Measurements from ENCODE around the gene RIIAD1. TPM values are rescaled to one million over a fixed set of nuclear protein-coding genes. Genes with fewer than 3 reads are reported as not detected.
A peak's percentile ranks its signal among the peaks of the same experiment; 100 is the strongest.

The RIIAD1 gene
- polyA plus RNA-seq (2013), result 0.10 TPM in 1 of 2 replicates, not detected in the other

DNA sequence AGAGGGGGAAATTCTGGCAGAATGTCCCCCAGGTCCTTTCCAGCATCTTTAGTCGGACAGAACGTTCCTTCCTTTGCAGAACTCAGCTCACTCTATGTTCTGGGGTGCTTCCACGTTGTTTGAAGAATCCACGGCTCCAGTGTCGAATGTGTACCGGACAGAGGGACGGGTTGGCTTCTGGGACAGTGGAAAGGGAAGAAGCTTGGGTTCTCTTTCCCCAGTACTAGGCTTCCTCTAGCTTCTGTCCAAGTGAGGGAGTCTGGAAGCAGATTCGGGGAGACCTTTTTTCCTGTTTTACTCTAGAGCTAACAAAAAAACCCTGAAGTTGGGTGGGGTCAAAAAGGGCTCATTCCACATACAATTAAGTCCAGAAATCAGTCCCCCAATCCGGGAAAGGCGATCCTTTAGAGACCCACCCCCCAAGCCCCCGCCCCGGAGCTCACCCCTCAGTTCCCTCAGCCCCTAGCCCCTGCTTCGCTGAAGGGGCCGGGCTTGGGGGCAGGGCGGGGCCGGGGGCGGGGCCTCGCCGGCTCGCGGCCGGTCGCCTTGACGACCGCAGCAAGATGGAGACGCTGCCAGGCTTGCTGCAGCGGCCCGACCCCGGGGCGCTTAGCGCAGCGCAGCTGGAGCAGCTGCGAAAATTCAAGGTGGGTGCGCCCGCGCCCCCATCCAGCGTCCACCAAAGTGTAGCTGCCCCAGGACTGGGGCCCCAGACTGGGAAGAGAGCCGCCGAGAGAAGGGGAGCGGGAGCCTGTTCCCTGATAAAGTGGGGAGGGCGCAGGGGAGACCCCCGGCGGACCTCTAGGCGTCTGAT, at the start of gene RIIAD1:
TSS of gene RIIAD1 (plus strand) at position 549 of the 814 bp plus-strand sequence. CDS start at position 564, 15 bp downstream.
- no peak within 1 kb of the TSS for H3K27ac ChIP-seq (ENCODE audit: low read depth, low read length)
- H3K9me3 ChIP-seq (ENCODE audit: insufficient read depth, low read depth, low read length), result no peaks in the 10 kb centered on the region
- H2AK5ac ChIP-seq (ENCODE audit: low read length), result no peak within 1 kb of the TSS
- no peak within 1 kb of the TSS for H4K91ac ChIP-seq (ENCODE audit: low read depth, low read length)
- no peak within 1 kb of the TSS for H3K23ac ChIP-seq (ENCODE audit: low read length)
- H2BK120ac ChIP-seq (ENCODE audit: insufficient read depth, low read length, poor library complexity), result no peak within 1 kb of the TSS
- no peaks in the 10 kb centered on the region for H3K79me1 ChIP-seq (ENCODE audit: low read length)
- DNase-seq, result no peak
- no peak within 1 kb of the TSS for H4K8ac ChIP-seq (ENCODE audit: low read depth, low read length)
- no peak within 1 kb of the TSS for H2BK12ac ChIP-seq (ENCODE audit: low read length)
- H2BK5ac ChIP-seq (ENCODE audit: low read depth, low read length, poor library complexity), result no peak within 1 kb of the TSS
- no peak within 1 kb of the TSS for H3K14ac ChIP-seq (ENCODE audit: low read length)
- H4K12ac ChIP-seq (ENCODE audit: low read depth, low read length), result no peak within 1 kb of the TSS
- H3K27me3 ChIP-seq (ENCODE audit: insufficient read depth, low read length), result peaks cover 32% of the 10 kb centered on the region
- WGBS (ENCODE audit: extremely low coverage, insufficient coverage, insufficient read length), result no CpG with 5 or more reads among the region's 44 CpGs
- no peak within 1 kb of the TSS for H3K9ac ChIP-seq (ENCODE audit: low read length)
- no peak within 1 kb of the TSS for H3K4me3 ChIP-seq (ENCODE audit: low read depth, low read length)
- no peaks in the 10 kb centered on the region for H3K36me3 ChIP-seq (ENCODE audit: control insufficient read depth in 1 of 2, insufficient read depth in 2 of 2, low read length in 2 of 2)
- H3K18ac ChIP-seq (ENCODE audit: low read length), result no peak within 1 kb of the TSS
- H3K4me1 ChIP-seq (ENCODE audit: control insufficient read depth in 1 of 2, insufficient read depth in 2 of 2, low read length in 2 of 2), result peaks cover 3% of the 10 kb centered on the region in 2 experiments
- no peak within 1 kb of the TSS for H3K4ac ChIP-seq (ENCODE audit: low read depth, low read length)
- H3K4me2 ChIP-seq (ENCODE audit: low read length), result peak within 1 kb of the TSS; percentile 67
- no peak within 1 kb of the TSS for H2AFZ ChIP-seq (ENCODE audit: insufficient read depth, low read length, poor library complexity)
- no peaks in the 10 kb centered on the region for H3K79me2 ChIP-seq (ENCODE audit: control insufficient read depth, insufficient read depth, low read length, poor library complexity)

GRCh38 chr1:151673407-151673806, 47.9 kb upstream of the RIIAD1 start:
- Histone ChIP-seq H2BK12ac (ENCODE audit: low read length) (no peak overlapping the region), H2AFZ (ENCODE audit: insufficient read depth, low read length, poor library complexity) (no peak overlapping the region), H3K9me3 (ENCODE audit: insufficient read depth, low read depth, low read length) (no peaks in the 10 kb centered on the region), H4K91ac (ENCODE audit: low read depth, low read length) (no peak overlapping the region), H3K4me1 (ENCODE audit: control insufficient read depth in 1 of 2, insufficient read depth in 2 of 2, low read length in 2 of 2) (no peaks in the 10 kb centered on the region), H3K27me3 (ENCODE audit: insufficient read depth, low read length) (no peaks in the 10 kb centered on the region), H3K4me2 (ENCODE audit: low read length) (no peak overlapping the region), H4K12ac (ENCODE audit: low read depth, low read length) (no peak overlapping the region), H4K8ac (ENCODE audit: low read depth, low read length) (no peak overlapping the region), H3K14ac (ENCODE audit: low read length) (no peak overlapping the region), H2BK120ac (ENCODE audit: insufficient read depth, low read length, poor library complexity) (no peak overlapping the region), H3K4ac (ENCODE audit: low read depth, low read length) (no peak overlapping the region), H3K9ac (ENCODE audit: low read length) (no peak overlapping the region), H3K18ac (ENCODE audit: low read length) (no peak overlapping the region), H3K27ac (ENCODE audit: low read depth, low read length) (no peak overlapping the region), H3K79me2 (ENCODE audit: control insufficient read depth, insufficient read depth, low read length, poor library complexity) (no peaks in the 10 kb centered on the region), H3K23ac (ENCODE audit: low read length) (no peak overlapping the region), H3K36me3 (ENCODE audit: control insufficient read depth in 1 of 2, insufficient read depth in 2 of 2, low read length in 2 of 2) (peaks cover 3 to 5% of the 10 kb centered on the region in 2 experiments), H2AK5ac (ENCODE audit: low read length) (no peak overlapping the region), H2BK5ac (ENCODE audit: low read depth, low read length, poor library complexity) (no peak overlapping the region), H3K79me1 (ENCODE audit: low read length) (no peaks in the 10 kb centered on the region), H3K4me3 (ENCODE audit: low read depth, low read length) (no peak overlapping the region)
- DNase-seq, result no peak
- no CpG with 5 or more reads among the region's 1 CpG for WGBS (ENCODE audit: extremely low coverage, insufficient coverage, insufficient read length)

- no peak for DNase-seq
- Histone ChIP-seq H3K27ac (ENCODE audit: low read depth, low read length) (no peak overlapping the region), H3K4me3 (ENCODE audit: low read depth, low read length) (no peak overlapping the region)
These were observed 40.9 kb upstream of the RIIAD1 start for GRCh38 chr1:151680391-151680790.

DNA sequence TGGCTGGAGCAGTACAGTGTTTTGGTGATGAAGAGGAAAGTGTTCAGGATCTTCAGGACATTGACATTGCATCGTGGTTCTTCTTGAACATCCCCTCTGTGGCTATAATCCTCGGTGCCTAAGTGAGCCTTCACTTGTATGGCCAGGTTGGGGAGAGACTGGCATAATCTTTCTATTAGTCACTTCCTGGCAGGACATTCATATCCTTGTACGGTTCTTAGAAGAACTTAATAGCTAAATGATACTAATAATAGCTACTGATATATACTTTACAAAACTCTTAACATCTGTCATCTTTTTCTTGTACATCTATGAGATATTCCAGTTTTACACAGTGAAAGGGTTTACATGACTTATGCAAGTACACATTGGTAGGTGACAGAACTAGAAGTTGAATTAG, 40.5 kb upstream of the RIIAD1 start:
- Histone ChIP-seq H3K18ac (ENCODE audit: low read length) (no peak overlapping the region), H2BK120ac (ENCODE audit: insufficient read depth, low read length, poor library complexity) (no peak overlapping the region), H2AFZ (ENCODE audit: insufficient read depth, low read length, poor library complexity) (no peak overlapping the region), H3K36me3 (ENCODE audit: control insufficient read depth in 1 of 2, insufficient read depth in 2 of 2, low read length in 2 of 2) (peaks cover 3 to 7% of the 10 kb centered on the region in 2 experiments), H3K79me2 (ENCODE audit: control insufficient read depth, insufficient read depth, low read length, poor library complexity) (no peaks in the 10 kb centered on the region), H3K9ac (ENCODE audit: low read length) (no peak overlapping the region), H3K9me3 (ENCODE audit: insufficient read depth, low read depth, low read length) (no peaks in the 10 kb centered on the region), H4K91ac (ENCODE audit: low read depth, low read length) (no peak overlapping the region), H3K4ac (ENCODE audit: low read depth, low read length) (no peak overlapping the region), H2BK12ac (ENCODE audit: low read length) (no peak overlapping the region), H3K79me1 (ENCODE audit: low read length) (no peaks in the 10 kb centered on the region), H2BK5ac (ENCODE audit: low read depth, low read length, poor library complexity) (no peak overlapping the region), H4K12ac (ENCODE audit: low read depth, low read length) (no peak overlapping the region), H4K8ac (ENCODE audit: low read depth, low read length) (no peak overlapping the region), H3K4me2 (ENCODE audit: low read length) (no peak overlapping the region), H3K4me1 (ENCODE audit: control insufficient read depth in 1 of 2, insufficient read depth in 2 of 2, low read length in 2 of 2) (no peaks in the 10 kb centered on the region), H2AK5ac (ENCODE audit: low read length) (no peak overlapping the region), H3K23ac (ENCODE audit: low read length) (no peak overlapping the region), H3K27me3 (ENCODE audit: insufficient read depth, low read length) (no peaks in the 10 kb centered on the region), H3K27ac (ENCODE audit: low read depth, low read length) (no peak overlapping the region), H3K4me3 (ENCODE audit: low read depth, low read length) (no peak overlapping the region), H3K14ac (ENCODE audit: low read length) (no peak overlapping the region)
- no CpG with 5 or more reads among the region's 3 CpGs for WGBS (ENCODE audit: extremely low coverage, insufficient coverage, insufficient read length)
- DNase-seq, result no peak

More at GRCh38 chr1:151680391-151680790, 40.9 kb upstream of the RIIAD1 start:
- no peak overlapping the region for H2BK12ac ChIP-seq (ENCODE audit: low read length)
- H3K4me1 ChIP-seq (ENCODE audit: control insufficient read depth in 1 of 2, insufficient read depth in 2 of 2, low read length in 2 of 2), result no peaks in the 10 kb centered on the region
- no peak overlapping the region for H3K14ac ChIP-seq (ENCODE audit: low read length)
- H3K9ac ChIP-seq (ENCODE audit: low read length), result no peak overlapping the region
- no peak overlapping the region for H2BK5ac ChIP-seq (ENCODE audit: low read depth, low read length, poor library complexity)
- peaks cover 4 to 6% of the 10 kb centered on the region in 2 experiments for H3K36me3 ChIP-seq (ENCODE audit: control insufficient read depth in 1 of 2, insufficient read depth in 2 of 2, low read length in 2 of 2)
- no peak overlapping the region for H2AK5ac ChIP-seq (ENCODE audit: low read length)
- H4K8ac ChIP-seq (ENCODE audit: low read depth, low read length), result no peak overlapping the region
- no peak overlapping the region for H3K4me2 ChIP-seq (ENCODE audit: low read length)
- no peak overlapping the region for H3K23ac ChIP-seq (ENCODE audit: low read length)
- no peak overlapping the region for H2BK120ac ChIP-seq (ENCODE audit: insufficient read depth, low read length, poor library complexity)
- no peaks in the 10 kb centered on the region for H3K79me2 ChIP-seq (ENCODE audit: control insufficient read depth, insufficient read depth, low read length, poor library complexity)
- H4K12ac ChIP-seq (ENCODE audit: low read depth, low read length), result no peak overlapping the region
- H3K4ac ChIP-seq (ENCODE audit: low read depth, low read length), result no peak overlapping the region
- H3K18ac ChIP-seq (ENCODE audit: low read length), result no peak overlapping the region
- H3K79me1 ChIP-seq (ENCODE audit: low read length), result no peaks in the 10 kb centered on the region
- no peaks in the 10 kb centered on the region for H3K27me3 ChIP-seq (ENCODE audit: insufficient read depth, low read length)
- no CpG with 5 or more reads among the region's 4 CpGs for WGBS (ENCODE audit: extremely low coverage, insufficient coverage, insufficient read length)
- H2AFZ ChIP-seq (ENCODE audit: insufficient read depth, low read length, poor library complexity), result no peak overlapping the region
- H3K9me3 ChIP-seq (ENCODE audit: insufficient read depth, low read depth, low read length), result no peaks in the 10 kb centered on the region
- no peak overlapping the region for H4K91ac ChIP-seq (ENCODE audit: low read depth, low read length)
